ENCODE results near the gene COPS3. TPM values are rescaled to one million over a fixed set of nuclear protein-coding genes. Genes with fewer than 3 reads are reported as not detected.

COPS3 gene
- total RNA-seq, 3 donors from 2014 or later = 35.9 to 60.5 (median 42.2) TPM

DNA sequence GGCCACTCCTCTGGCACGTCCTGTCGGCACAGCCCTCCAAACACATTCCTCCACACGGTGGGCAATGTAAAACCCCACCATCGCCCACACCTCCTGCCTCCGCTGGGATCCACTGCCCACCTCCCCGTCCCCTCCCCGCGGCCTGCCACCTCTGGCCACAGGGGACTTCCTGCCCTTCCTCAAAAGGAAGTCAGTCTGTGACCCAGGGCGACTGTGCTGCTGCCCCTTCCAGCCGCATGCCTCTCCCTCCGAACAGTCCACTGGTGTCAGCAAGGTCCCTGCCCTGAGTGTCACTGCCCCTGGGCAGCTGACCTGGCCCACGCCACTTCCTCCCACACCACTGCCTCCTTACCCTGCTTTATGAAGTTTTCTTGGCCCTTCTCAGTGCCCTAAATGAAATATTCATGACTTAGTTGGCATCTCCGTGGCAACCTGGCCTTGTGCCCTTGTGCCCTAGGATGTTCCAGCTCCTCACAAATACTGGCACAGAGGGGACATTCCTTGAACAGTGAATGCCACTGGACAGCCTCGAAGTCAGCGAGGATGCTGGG is 76.9 kb downstream of the COPS3 start:
- H3K9me3 ChIP-seq = no peaks in the 10 kb centered on the region
- H3K4me3 ChIP-seq = no peak overlapping the region
- H3K4me1 ChIP-seq (ENCODE audit: low read depth) = peaks cover 19% of the 10 kb centered on the region
- H3K36me3 ChIP-seq (ENCODE audit: low read depth) = no peaks in the 10 kb centered on the region
- peak in 2 of 3 donors; percentile 38 to 47 for DNase-seq
- intact Hi-C loops (cut with DNase I, micrococcal nuclease) = no loop called here
- ATAC-seq = no peak
- TF ChIP-seq, protein P1, sequence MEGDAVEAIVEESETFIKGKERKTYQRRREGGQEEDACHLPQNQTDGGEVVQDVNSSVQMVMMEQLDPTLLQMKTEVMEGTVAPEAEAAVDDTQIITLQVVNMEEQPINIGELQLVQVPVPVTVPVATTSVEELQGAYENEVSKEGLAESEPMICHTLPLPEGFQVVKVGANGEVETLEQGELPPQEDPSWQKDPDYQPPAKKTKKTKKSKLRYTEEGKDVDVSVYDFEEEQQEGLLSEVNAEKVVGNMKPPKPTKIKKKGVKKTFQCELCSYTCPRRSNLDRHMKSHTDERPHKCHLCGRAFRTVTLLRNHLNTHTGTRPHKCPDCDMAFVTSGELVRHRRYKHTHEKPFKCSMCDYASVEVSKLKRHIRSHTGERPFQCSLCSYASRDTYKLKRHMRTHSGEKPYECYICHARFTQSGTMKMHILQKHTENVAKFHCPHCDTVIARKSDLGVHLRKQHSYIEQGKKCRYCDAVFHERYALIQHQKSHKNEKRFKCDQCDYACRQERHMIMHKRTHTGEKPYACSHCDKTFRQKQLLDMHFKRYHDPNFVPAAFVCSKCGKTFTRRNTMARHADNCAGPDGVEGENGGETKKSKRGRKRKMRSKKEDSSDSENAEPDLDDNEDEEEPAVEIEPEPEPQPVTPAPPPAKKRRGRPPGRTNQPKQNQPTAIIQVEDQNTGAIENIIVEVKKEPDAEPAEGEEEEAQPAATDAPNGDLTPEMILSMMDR (IDR thresholded peaks at IDR 0.05) = no peak

DNA sequence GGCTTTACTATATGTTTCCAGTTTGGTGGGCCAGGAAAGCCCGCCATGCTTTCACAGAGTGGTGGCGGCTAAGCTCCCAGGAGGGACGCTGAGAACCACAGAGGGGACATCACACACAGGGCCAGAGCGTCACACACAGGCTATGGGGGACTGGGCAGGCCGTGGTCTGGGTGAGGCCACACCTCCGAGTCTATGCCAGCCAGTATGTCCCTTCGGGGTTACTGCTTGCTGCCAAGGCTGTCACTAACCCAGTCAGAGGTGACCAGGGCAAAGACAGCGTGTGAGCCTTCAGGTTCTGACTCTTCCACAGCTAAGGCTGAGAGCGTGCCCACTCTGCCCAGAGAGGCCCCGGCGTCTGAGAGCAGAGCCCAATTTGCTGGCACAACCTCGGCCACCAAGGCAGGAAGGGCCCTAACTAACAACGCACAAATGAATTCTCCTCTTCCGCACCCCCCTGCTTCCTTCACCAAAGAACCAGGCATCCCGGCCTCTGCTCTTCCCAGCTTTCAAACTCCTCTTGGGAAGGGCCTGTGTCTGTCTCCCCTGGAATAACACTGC is 77.8 kb downstream of the COPS3 start:
- no peak overlapping the region for H3K4me3 ChIP-seq
- intact Hi-C loops (cut with DNase I, micrococcal nuclease) = no loop called here
- ATAC-seq = no peak
- H3K9me3 ChIP-seq = no peaks in the 10 kb centered on the region
- TF ChIP-seq, protein P1 (IDR thresholded peaks at IDR 0.05) = no peak
- peak in 1 of 3 donors; percentile 32 for DNase-seq
- no peaks in the 10 kb centered on the region for H3K36me3 ChIP-seq (ENCODE audit: low read depth)
- H3K4me1 ChIP-seq (ENCODE audit: low read depth) = peaks cover 19% of the 10 kb centered on the region

DNA sequence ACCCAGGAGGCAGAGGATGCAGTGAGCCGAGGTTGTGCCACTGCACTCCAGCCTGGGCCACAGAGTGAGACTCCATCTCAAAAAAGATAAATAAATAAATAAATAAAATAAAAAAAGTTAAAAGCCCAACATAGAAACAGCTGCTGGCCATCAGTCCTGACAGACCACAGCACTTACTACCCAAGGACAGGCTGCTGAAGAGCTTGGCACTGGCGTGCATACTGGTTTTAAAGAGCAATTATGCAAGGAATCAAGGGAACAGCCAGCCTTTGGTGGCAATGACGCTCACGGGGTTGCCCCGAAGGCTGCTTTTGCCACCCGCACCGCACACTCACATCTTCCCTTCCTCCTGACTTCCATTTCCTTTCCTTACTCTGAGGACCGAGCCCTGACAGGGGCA is 79.1 kb downstream of the COPS3 start:
- Histone ChIP-seq H3K4me1 (ENCODE audit: low read depth) (peaks cover 18% of the 10 kb centered on the region), H3K9me3 (no peaks in the 10 kb centered on the region), H3K36me3 (ENCODE audit: low read depth) (no peaks in the 10 kb centered on the region), H3K4me3 (no peak overlapping the region)
- TF ChIP-seq, protein P1 (IDR thresholded peaks at IDR 0.05) = no peak
- intact Hi-C loops (cut with DNase I, micrococcal nuclease) = no loop called here
- ATAC-seq (no peak), DNase-seq (no peak)

DNA sequence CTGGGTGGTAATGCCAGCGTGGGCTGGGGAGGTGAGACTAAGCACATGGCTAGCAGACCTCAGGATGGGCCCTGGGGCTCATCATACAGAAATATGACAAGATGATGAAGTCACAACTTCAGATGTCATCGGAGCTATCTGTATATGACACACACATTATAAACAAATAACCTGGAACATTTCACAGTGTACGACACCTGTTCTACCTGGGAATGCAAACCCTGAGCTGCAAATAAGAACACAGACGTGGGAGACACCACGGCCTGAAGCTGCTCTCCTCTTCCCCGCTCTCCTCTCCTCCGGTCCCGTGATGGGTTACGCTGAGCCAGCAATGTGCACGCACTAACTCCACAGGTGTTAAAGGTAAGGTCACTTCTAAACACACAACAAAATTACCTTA is 79.8 kb downstream of the COPS3 start:
- H3K9me3 ChIP-seq = no peaks in the 10 kb centered on the region
- intact Hi-C loops (cut with DNase I, micrococcal nuclease) = no loop called here
- peaks cover 15% of the 10 kb centered on the region for H3K4me1 ChIP-seq (ENCODE audit: low read depth)
- ATAC-seq (no peak), DNase-seq (peak in 1 of 3 donors; percentile 1)
- no peaks in the 10 kb centered on the region for H3K36me3 ChIP-seq (ENCODE audit: low read depth)
- H3K4me3 ChIP-seq = no peak overlapping the region
- TF ChIP-seq, protein P1 (IDR thresholded peaks at IDR 0.05) = no peak

DNA sequence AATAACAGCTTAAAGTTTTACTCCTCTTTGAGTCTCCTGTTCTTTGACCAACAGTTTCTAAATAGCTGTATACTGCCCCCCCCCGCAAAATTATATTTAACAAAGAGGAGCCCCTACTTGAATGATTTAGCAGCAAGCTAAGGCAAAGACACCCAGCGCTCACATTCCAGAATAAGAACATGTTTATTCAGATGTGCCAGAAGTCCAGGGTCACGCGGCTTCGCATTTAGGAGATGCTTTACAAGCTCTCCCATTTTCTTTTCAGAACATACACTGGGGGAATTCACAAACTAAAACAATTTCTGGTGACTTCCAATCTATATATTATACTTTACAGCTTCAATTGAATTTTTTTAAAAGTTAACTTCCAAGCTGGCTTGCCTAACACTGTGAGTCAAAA is 80.2 kb downstream of the COPS3 start:
- TF ChIP-seq, protein P1 (IDR thresholded peaks at IDR 0.05) = no peak
- no peaks in the 10 kb centered on the region for H3K9me3 ChIP-seq
- H3K36me3 ChIP-seq (ENCODE audit: low read depth) = no peaks in the 10 kb centered on the region
- DNase-seq (peak in 1 of 3 donors; percentile 38), ATAC-seq (no peak)
- H3K4me1 ChIP-seq (ENCODE audit: low read depth) = peaks cover 15% of the 10 kb centered on the region
- no peak overlapping the region for H3K4me3 ChIP-seq
- intact Hi-C loops (cut with DNase I, micrococcal nuclease) = no loop called here

Measured in mucosa of descending colon (tissue), 3 donors.